ENCODE results near the gene ATP7B. TPM values are rescaled to one million over a fixed set of nuclear protein-coding genes. Genes with fewer than 3 reads are reported as not detected.

Gene ATP7B
- total RNA-seq, 4 donors from 2014 or later, result 2.0 to 8.3 (median 5.1) TPM

GRCh38 chr13:51895906-51896888 lies 115.1 kb downstream of the ATP7B start:
- H3K9me3 ChIP-seq, result no peaks in the 10 kb centered on the region
- H3K27me3 ChIP-seq, result no peaks in the 10 kb centered on the region
- WGBS, result 64% methylated on average over 7 of the region's 9 CpGs
- H3K36me3 ChIP-seq, result no peaks in the 10 kb centered on the region
- H3K4me1 ChIP-seq, result no peaks in the 10 kb centered on the region
- peak in 1 of 2 donors; percentile 65 for DNase-seq (ENCODE audit: low spot score in 2 of 2)
- TF ChIP-seq POLR2A (IDR thresholded peaks at IDR 0.05), result no peak
- no peak for TF ChIP-seq EP300 (IDR thresholded peaks at IDR 0.05)
- TF ChIP-seq POLR2AphosphoS5 (IDR thresholded peaks at IDR 0.05), result no peak
- peak in 1 of 2 donors; percentile 48 for TF ChIP-seq CTCF (IDR thresholded peaks at IDR 0.05)
- no peak overlapping the region for H3K27ac ChIP-seq
- no peak overlapping the region for H3K4me3 ChIP-seq

GRCh38 chr13:51894239-51894638 lies 117.0 kb downstream of the ATP7B start:
- no peak overlapping the region for H3K27ac ChIP-seq
- no peaks in the 10 kb centered on the region for H3K36me3 ChIP-seq
- DNase-seq (ENCODE audit: low spot score in 2 of 2), result no peak
- no peak for TF ChIP-seq EP300 (IDR thresholded peaks at IDR 0.05)
- no peak for TF ChIP-seq POLR2A (IDR thresholded peaks at IDR 0.05)
- H3K4me3 ChIP-seq, result no peak overlapping the region
- 90% methylated on average over 4 of the region's 4 CpGs for WGBS
- H3K4me1 ChIP-seq, result no peaks in the 10 kb centered on the region
- H3K9me3 ChIP-seq, result no peaks in the 10 kb centered on the region
- H3K27me3 ChIP-seq, result no peaks in the 10 kb centered on the region

- no peak for TF ChIP-seq POLR2A (IDR thresholded peaks at IDR 0.05)
- TF ChIP-seq EP300 (IDR thresholded peaks at IDR 0.05), result no peak
- no peak for TF ChIP-seq CTCF (IDR thresholded peaks at IDR 0.05)
- TF ChIP-seq POLR2AphosphoS5 (IDR thresholded peaks at IDR 0.05), result no peak
- Histone ChIP-seq H3K4me1 (no peaks in the 10 kb centered on the region), H3K9me3 (no peaks in the 10 kb centered on the region), H3K36me3 (no peaks in the 10 kb centered on the region), H3K4me3 (no peak overlapping the region), H3K27ac (no peak overlapping the region), H3K27me3 (no peaks in the 10 kb centered on the region)
- 81% methylated on average over 3 of the region's 3 CpGs for WGBS
- no peak for DNase-seq (ENCODE audit: low spot score in 2 of 2)
Measured at GRCh38 chr13:51892657-51893056, 118.6 kb downstream of the ATP7B start.

GRCh38 chr13:51887468-51887867 lies 123.8 kb downstream of the ATP7B start:
- H3K27me3 ChIP-seq, result no peaks in the 10 kb centered on the region
- no peak overlapping the region for H3K27ac ChIP-seq
- H3K36me3 ChIP-seq, result no peaks in the 10 kb centered on the region
- no peak overlapping the region for H3K4me3 ChIP-seq
- no peak for DNase-seq (ENCODE audit: low spot score in 2 of 2)
- no peak for TF ChIP-seq POLR2A (IDR thresholded peaks at IDR 0.05)
- no peak for TF ChIP-seq CTCF (IDR thresholded peaks at IDR 0.05)
- no peak for TF ChIP-seq POLR2AphosphoS5 (IDR thresholded peaks at IDR 0.05)
- TF ChIP-seq EP300 (IDR thresholded peaks at IDR 0.05), result no peak
- WGBS, result 48% methylated on average over 2 of the region's 2 CpGs
- no peaks in the 10 kb centered on the region for H3K4me1 ChIP-seq
- H3K9me3 ChIP-seq, result no peaks in the 10 kb centered on the region

GRCh38 chr13:51885651-51886050 lies 125.6 kb downstream of the ATP7B start:
- no peak for DNase-seq (ENCODE audit: low spot score in 2 of 2)
- 90% methylated on average over 2 of the region's 2 CpGs for WGBS
- Histone ChIP-seq H3K27ac (no peak overlapping the region), H3K4me1 (no peaks in the 10 kb centered on the region), H3K36me3 (no peaks in the 10 kb centered on the region), H3K4me3 (no peak overlapping the region), H3K27me3 (no peaks in the 10 kb centered on the region), H3K9me3 (no peaks in the 10 kb centered on the region)
- TF ChIP-seq POLR2A (IDR thresholded peaks at IDR 0.05) (no peak), POLR2AphosphoS5 (IDR thresholded peaks at IDR 0.05) (no peak), CTCF (IDR thresholded peaks at IDR 0.05) (no peak), EP300 (IDR thresholded peaks at IDR 0.05) (no peak)
